GM23338 (cell line): ENCODE measurements around the gene MAP2K5. TPM values are rescaled to one million over a fixed set of nuclear protein-coding genes. Genes with fewer than 3 reads are reported as not detected.

ENCODE experiments used
- ATAC-seq: fragments of 200-7000 bp; cut with Tn5 transposase; 3 replicates; pipeline ENCODE4 v1.9.1; 2020
- DNase-seq: peaks from one replicate; pipeline ENCODE4 v3.0.0-alpha.2; 2015; ENCODE audit warnings: low spot score
- H2AFZ ChIP-seq: fragments of 200-600 bp; sonication (generic); 2 replicates; pipeline ENCODE4 v1.8.0; 2016; ENCODE audit warnings: antibody characterized with exemption, mild to moderate bottlenecking, moderate library complexity
- H3F3A ChIP-seq: fragments of 200-600 bp; sonication (generic); replicated peaks from 2 replicates; pipeline ENCODE4 v1.8.0; 2017; ENCODE audit warnings: antibody characterized with exemption, mixed run types, low read depth
- H3K27ac ChIP-seq: fragments of 200-600 bp; sonication (generic); 2 replicates; pipeline ENCODE4 v1.6.1; 2016; ENCODE audit warnings: low read depth
- H3K27me3 ChIP-seq: fragments of 200-600 bp; sonication (generic); 2 replicates; pipeline ENCODE4 v1.8.0; 2016; ENCODE audit warnings: mild to moderate bottlenecking, mixed run types, moderate library complexity; ENCODE audit not compliant: insufficient read depth
- H3K36me3 ChIP-seq: fragments of 200-600 bp; sonication (generic); 2 replicates; pipeline ENCODE4 v1.8.0; 2016; ENCODE audit warnings: mild to moderate bottlenecking; ENCODE audit not compliant: insufficient read depth
- H3K4me1 ChIP-seq: fragments of 200-600 bp; sonication (generic); 2 replicates; pipeline ENCODE4 v1.8.0; 2016; ENCODE audit warnings: mild to moderate bottlenecking, moderate library complexity; ENCODE audit not compliant: insufficient read depth
- H3K4me2 ChIP-seq: fragments of 200-600 bp; sonication (generic); 2 replicates; pipeline ENCODE4 v1.7.1; 2017; ENCODE audit warnings: mixed run types
- H3K4me3 ChIP-seq: fragments of 200-600 bp; sonication (generic); 2 replicates; pipeline ENCODE4 v1.6.1; 2016; ENCODE audit warnings: mixed run types
- H3K79me2 ChIP-seq: fragments of 200-600 bp; sonication (generic); replicated peaks from 2 replicates; pipeline ENCODE4 v1.8.0; 2017; ENCODE audit warnings: mild to moderate bottlenecking; ENCODE audit not compliant: insufficient read depth
- H3K9me2 ChIP-seq: fragments of 200-600 bp; sonication (generic); 2 replicates; pipeline ENCODE4 v1.8.0; 2017; ENCODE audit not compliant: insufficient read depth
- H4K20me1 ChIP-seq: fragments of 200-600 bp; sonication (generic); replicated peaks from 2 replicates; pipeline ENCODE4 v1.8.0; 2017; ENCODE audit warnings: mild to moderate bottlenecking; ENCODE audit not compliant: insufficient read depth
- H3K27ac Mint-ChIP-seq: 2 replicates; pipeline ENCODE4 v1.8.0; 2020; ENCODE audit warnings: inconsistent platforms, mild to moderate bottlenecking, moderate library complexity, mixed read lengths
- H3K27me3 Mint-ChIP-seq: 3 replicates; pipeline ENCODE4 v1.8.0; 2022; ENCODE audit warnings: low read depth, mild to moderate bottlenecking, moderate library complexity, mixed read lengths, inconsistent platforms; ENCODE audit not compliant: insufficient read depth, poor library complexity
- H3K36me3 Mint-ChIP-seq: 3 replicates; pipeline ENCODE4 v1.8.0; 2021; ENCODE audit warnings: low read depth, mild to moderate bottlenecking, inconsistent platforms, moderate library complexity, mixed read lengths
- H3K4me1 Mint-ChIP-seq: 3 replicates; pipeline ENCODE4 v1.8.0; 2020; ENCODE audit warnings: mild to moderate bottlenecking, inconsistent platforms, mixed read lengths
- H3K4me3 Mint-ChIP-seq: 3 replicates; pipeline ENCODE4 v1.8.0; 2021; ENCODE audit warnings: moderate library complexity, mild to moderate bottlenecking, inconsistent platforms, mixed read lengths
- H3K9me3 Mint-ChIP-seq: 3 replicates; pipeline ENCODE4 v1.8.0; 2020; ENCODE audit warnings: moderate library complexity, mild to moderate bottlenecking, inconsistent platforms, mixed read lengths
- CREB1 ChIP-seq: fragments of 250-450 bp; sonication (Bioruptor Pico); IDR thresholded peaks from 2 replicates; pipeline ENCODE4 v1.5.0; 2020; ENCODE audit warnings: low read depth, mild to moderate bottlenecking, moderate library complexity
- CTCF ChIP-seq, 2 experiments: fragments of 200-600 bp in 1 of 2; sonication (generic) in 1 of 2; conservative IDR thresholded peaks; 2 replicates each; pipeline versions ENCODE4 v1.5.1 to v1.6.1; 2016 to 2017; ENCODE audit warnings: antibody characterized with exemption in 2 of 2, low read depth in 2 of 2, mild to moderate bottlenecking in 2 of 2, moderate library complexity in 1 of 2
- EZH2 ChIP-seq: fragments of 200-600 bp; sonication (generic); IDR thresholded peaks from one replicate; pipeline ENCODE4 v1.8.0; 2017; ENCODE audit warnings: antibody characterized with exemption, mild to moderate bottlenecking, low read depth; ENCODE audit not compliant: unreplicated experiment
- EZH2phosphoT487 ChIP-seq: fragments of 200-600 bp; sonication (generic); IDR thresholded peaks from one replicate; pipeline ENCODE4 v1.8.1; 2018; ENCODE audit warnings: antibody characterized with exemption; ENCODE audit not compliant: unreplicated experiment
- POLR2AphosphoS5 ChIP-seq: IDR thresholded peaks from 2 replicates; pipeline ENCODE4 v1.6.1; 2016; ENCODE audit warnings: antibody characterized with exemption, low read depth
- STAT1 ChIP-seq: IDR thresholded peaks from one replicate; pipeline ENCODE4 v1.6.1; 2016; ENCODE audit warnings: antibody characterized with exemption; ENCODE audit not compliant: unreplicated experiment
- polyA plus RNA-seq: library from polyadenylated mRNA; unstranded; fragments of >200 nt; fragmentation: Nextera tagmentation; extraction: Ambion mirVana; gene quantifications from 2 replicates; pipeline ENCODE4 v1.2.1, GENCODE V29; 2016
- total RNA-seq: library from RNA; depleted of rRNA; stranded (reverse); fragments of >200 nt; shearing (Covaris generic); gene quantifications from 2 replicates; pipeline ENCODE4 v1.2.3, GENCODE V29; 2014
- TF ChIP-seq, protein P1 (sequence below): IDR thresholded peaks from one replicate; pipeline ENCODE4 v1.6.1; 2018; ENCODE audit warnings: antibody characterized with exemption; ENCODE audit not compliant: unreplicated experiment
- TF ChIP-seq, protein P2 (sequence below): IDR thresholded peaks from 2 replicates; pipeline ENCODE4 v1.6.1; 2016; ENCODE audit warnings: antibody characterized with exemption

Gene MAP2K5
- total and polyA plus RNA-seq, 2 experiments from 2014 or later, result 6.5 to 13.6 TPM

DNA sequence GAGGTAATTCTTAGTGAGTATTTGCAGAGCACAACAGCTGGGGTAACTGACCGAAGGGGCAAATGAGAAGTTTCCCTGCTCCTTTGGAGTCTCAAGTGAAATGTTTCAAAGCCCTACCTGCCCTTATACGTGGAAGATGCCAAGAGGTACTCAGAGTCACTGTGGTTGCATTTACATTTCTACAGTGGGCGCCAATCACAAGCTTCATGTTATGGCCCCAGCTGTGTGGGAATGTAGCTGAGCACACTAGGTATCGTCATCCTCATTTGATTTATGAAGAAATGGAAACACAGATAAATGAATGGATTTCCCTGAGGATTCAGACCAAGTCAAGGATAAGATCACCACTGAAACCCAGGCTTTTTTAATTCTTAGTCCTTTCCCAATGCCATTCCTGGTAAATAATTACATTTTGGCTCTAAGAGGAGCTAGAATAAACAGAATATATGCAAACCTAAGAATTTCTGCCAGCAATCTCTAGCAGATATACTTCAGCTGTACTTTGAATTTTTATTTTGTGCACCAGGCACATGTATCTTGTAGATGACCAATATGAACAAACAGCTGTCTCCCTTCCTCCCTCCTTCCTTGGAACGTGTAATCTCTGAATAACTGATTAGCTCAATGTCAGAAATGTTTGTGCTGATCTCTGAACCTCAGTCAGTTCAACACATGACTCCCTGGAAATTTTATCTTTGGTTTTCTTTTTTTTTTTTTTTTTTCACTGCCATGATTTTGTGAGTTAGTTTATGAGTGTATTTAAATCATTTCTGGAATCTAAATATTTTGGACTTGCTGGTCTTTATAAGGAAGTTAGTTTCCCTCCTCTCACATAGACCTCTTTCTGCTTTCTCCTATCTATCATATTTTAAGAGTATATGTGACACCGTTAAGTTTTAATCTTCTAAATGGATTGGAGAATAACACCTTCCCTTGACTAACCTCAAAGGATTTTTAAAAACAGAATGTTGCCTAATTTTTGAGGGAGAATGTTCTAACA, 69.2 kb downstream of the MAP2K5 start (continued):
- TF ChIP-seq, protein P1, sequence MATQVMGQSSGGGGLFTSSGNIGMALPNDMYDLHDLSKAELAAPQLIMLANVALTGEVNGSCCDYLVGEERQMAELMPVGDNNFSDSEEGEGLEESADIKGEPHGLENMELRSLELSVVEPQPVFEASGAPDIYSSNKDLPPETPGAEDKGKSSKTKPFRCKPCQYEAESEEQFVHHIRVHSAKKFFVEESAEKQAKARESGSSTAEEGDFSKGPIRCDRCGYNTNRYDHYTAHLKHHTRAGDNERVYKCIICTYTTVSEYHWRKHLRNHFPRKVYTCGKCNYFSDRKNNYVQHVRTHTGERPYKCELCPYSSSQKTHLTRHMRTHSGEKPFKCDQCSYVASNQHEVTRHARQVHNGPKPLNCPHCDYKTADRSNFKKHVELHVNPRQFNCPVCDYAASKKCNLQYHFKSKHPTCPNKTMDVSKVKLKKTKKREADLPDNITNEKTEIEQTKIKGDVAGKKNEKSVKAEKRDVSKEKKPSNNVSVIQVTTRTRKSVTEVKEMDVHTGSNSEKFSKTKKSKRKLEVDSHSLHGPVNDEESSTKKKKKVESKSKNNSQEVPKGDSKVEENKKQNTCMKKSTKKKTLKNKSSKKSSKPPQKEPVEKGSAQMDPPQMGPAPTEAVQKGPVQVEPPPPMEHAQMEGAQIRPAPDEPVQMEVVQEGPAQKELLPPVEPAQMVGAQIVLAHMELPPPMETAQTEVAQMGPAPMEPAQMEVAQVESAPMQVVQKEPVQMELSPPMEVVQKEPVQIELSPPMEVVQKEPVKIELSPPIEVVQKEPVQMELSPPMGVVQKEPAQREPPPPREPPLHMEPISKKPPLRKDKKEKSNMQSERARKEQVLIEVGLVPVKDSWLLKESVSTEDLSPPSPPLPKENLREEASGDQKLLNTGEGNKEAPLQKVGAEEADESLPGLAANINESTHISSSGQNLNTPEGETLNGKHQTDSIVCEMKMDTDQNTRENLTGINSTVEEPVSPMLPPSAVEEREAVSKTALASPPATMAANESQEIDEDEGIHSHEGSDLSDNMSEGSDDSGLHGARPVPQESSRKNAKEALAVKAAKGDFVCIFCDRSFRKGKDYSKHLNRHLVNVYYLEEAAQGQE, result no peak
- TF ChIP-seq CREB1 (CRISPR knock-in tag) (no peak), CTCF (conservative IDR thresholded peaks at IDR 0.05; ENCODE audit: low read depth in 2 of 2) (no peak; a peak in 1 of 4 replicates)

- Histone ChIP-seq H3F3A (no peaks in the 10 kb centered on the region), H3K9me2 (no peaks in the 10 kb centered on the region)
- H3K4me1 Mint-ChIP-seq, result peaks cover 9% of the 10 kb centered on the region; the same call in 2 of the 3 replicates
- no peak for TF ChIP-seq STAT1
- TF ChIP-seq CREB1 (CRISPR knock-in tag), result no peak
- no peak for TF ChIP-seq EZH2
- TF ChIP-seq EZH2phosphoT487, result no peak
- TF ChIP-seq POLR2AphosphoS5, result no peak
- TF ChIP-seq, protein P2, sequence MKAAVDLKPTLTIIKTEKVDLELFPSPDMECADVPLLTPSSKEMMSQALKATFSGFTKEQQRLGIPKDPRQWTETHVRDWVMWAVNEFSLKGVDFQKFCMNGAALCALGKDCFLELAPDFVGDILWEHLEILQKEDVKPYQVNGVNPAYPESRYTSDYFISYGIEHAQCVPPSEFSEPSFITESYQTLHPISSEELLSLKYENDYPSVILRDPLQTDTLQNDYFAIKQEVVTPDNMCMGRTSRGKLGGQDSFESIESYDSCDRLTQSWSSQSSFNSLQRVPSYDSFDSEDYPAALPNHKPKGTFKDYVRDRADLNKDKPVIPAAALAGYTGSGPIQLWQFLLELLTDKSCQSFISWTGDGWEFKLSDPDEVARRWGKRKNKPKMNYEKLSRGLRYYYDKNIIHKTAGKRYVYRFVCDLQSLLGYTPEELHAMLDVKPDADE, result no peak
- TF ChIP-seq, protein P1, result no peak
Measured at GRCh38 chr15:67613211-67613610, 70.7 kb downstream of the MAP2K5 start.

More at GRCh38 chr15:67613211-67613610, 70.7 kb downstream of the MAP2K5 start:
- no peaks in the 10 kb centered on the region for H3K79me2 ChIP-seq
- H3K27ac ChIP-seq, result no peak overlapping the region
- no peak overlapping the region for H2AFZ ChIP-seq
- ATAC-seq (no peak), DNase-seq (no peak)
- no peaks in the 10 kb centered on the region for H3K27me3 ChIP-seq
- no peak overlapping the region for H3K27ac Mint-ChIP-seq
- peaks cover 9% of the 10 kb centered on the region; the same call in 1 of the 2 replicates for H3K4me1 ChIP-seq
- H3K9me3 Mint-ChIP-seq, result no peaks in the 10 kb centered on the region
- no peak overlapping the region for H3K4me2 ChIP-seq
- H3K36me3 ChIP-seq, result no peaks in the 10 kb centered on the region
- no peaks in the 10 kb centered on the region for H3K27me3 Mint-ChIP-seq
- no peaks in the 10 kb centered on the region for H3K36me3 Mint-ChIP-seq
- no peak overlapping the region for H3K4me3 ChIP-seq
- H3K4me3 Mint-ChIP-seq, result no peak overlapping the region
- H4K20me1 ChIP-seq, result no peaks in the 10 kb centered on the region
